DOHH2 (cell line): Measurements from ENCODE around the gene ZNF714.

Source experiments
- H3F3A ChIP-seq: fragments of 200-600 bp; sonication (generic), shearing (Covaris generic); 2 replicates; pipeline ENCODE4 v1.6.0; 2016; ENCODE audit warnings: antibody characterized with exemption, mild to moderate bottlenecking; ENCODE audit not compliant: control insufficient read depth, insufficient read depth
- H3K27ac ChIP-seq: fragments of 200-600 bp; sonication (generic); 2 replicates; pipeline ENCODE4 v1.5.1; 2014; ENCODE audit warnings: low read depth, mild to moderate bottlenecking, low read length, moderate library complexity
- H3K27me3 ChIP-seq: fragments of 200-600 bp; sonication (generic); 2 replicates; pipeline ENCODE4 v1.6.1; 2014; ENCODE audit warnings: mild to moderate bottlenecking, low read length, mixed read lengths; ENCODE audit not compliant: control insufficient read depth
- H3K36me3 ChIP-seq: fragments of 200-600 bp; sonication (generic); 2 replicates; pipeline ENCODE4 v1.6.1; 2014; ENCODE audit warnings: mild to moderate bottlenecking, low read length, moderate library complexity, mixed read lengths; ENCODE audit not compliant: control insufficient read depth
- H3K4me1 ChIP-seq: fragments of 200-600 bp; sonication (generic); 2 replicates; pipeline ENCODE4 v1.6.1; 2014; ENCODE audit warnings: mild to moderate bottlenecking, low read length, mixed read lengths; ENCODE audit not compliant: control insufficient read depth
- H3K4me2 ChIP-seq: fragments of 200-600 bp; sonication (generic); 2 replicates; pipeline ENCODE4 v1.6.0; 2014; ENCODE audit warnings: mild to moderate bottlenecking, low read length, moderate library complexity
- H3K4me3 ChIP-seq: fragments of 200-600 bp; sonication (generic); 2 replicates; pipeline ENCODE4 v1.5.1; 2014; ENCODE audit warnings: mild to moderate bottlenecking, low read length, mixed read lengths
- H3K79me2 ChIP-seq: fragments of 200-600 bp; sonication (generic); 2 replicates; pipeline ENCODE4 v1.6.1; 2014; ENCODE audit warnings: mild to moderate bottlenecking, low read length, mixed read lengths; ENCODE audit not compliant: control insufficient read depth
- H3K9me2 ChIP-seq: fragments of 200-600 bp; sonication (generic); replicated peaks from 2 replicates; pipeline ENCODE4 v1.6.1; 2014; ENCODE audit warnings: mild to moderate bottlenecking, low read length, mixed read lengths; ENCODE audit not compliant: control insufficient read depth
- H3K9me3 ChIP-seq: fragments of 200-600 bp; sonication (generic); 2 replicates; pipeline ENCODE4 v1.6.1; 2014; ENCODE audit warnings: antibody characterized with exemption, low read length, mixed read lengths; ENCODE audit not compliant: control insufficient read depth, insufficient read depth
- H4K20me1 ChIP-seq: fragments of 200-600 bp; sonication (generic); 2 replicates; pipeline ENCODE4 v1.6.0; 2014; ENCODE audit warnings: low read depth, mild to moderate bottlenecking, antibody characterized with exemption, low read length, moderate library complexity; ENCODE audit not compliant: control insufficient read depth, insufficient read depth
- EZH2phosphoT487 ChIP-seq: fragments of 200-600 bp; sonication (generic); IDR thresholded peaks from 2 replicates; pipeline ENCODE4 v1.6.1; 2017; ENCODE audit warnings: borderline replicate concordance, mild to moderate bottlenecking, antibody characterized with exemption, low read length, moderate library complexity, mixed read lengths
- TF ChIP-seq, protein P1 (sequence below): fragments of 200-600 bp; sonication (generic); IDR thresholded peaks from one replicate; pipeline ENCODE4 v1.5.1; 2014; ENCODE audit warnings: antibody characterized with exemption, mild to moderate bottlenecking, low read depth, low read length; ENCODE audit not compliant: poor library complexity, severe bottlenecking

ZNF714 gene

DNA sequence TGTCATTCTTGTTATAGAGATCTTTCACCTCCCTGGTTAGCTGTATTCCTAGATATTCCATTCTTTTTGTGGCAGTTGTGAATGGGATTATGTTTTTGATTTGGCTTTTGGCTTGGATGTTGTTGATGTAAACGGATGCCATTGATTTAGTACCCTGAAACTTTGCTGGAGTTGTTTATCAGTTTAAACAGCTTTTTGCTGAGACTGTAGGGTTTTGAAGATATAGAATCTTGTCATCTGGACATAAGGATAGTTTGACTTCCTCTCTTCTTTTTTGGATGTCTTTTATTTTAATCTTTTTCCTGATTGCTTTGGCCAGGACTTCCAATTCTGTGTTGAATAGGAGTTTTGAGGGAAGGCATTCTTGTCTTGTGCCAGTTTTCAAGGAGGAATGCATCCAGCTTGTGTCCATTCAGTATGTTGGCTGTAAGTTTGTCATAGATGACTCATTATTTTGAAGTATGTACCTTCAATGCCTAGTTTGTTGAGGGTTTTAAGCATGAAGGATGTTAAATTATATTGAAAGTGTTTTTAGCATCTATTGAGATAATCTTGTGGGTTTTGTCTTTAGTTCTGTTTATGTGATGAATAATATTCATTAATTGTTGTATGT, 76.6 kb downstream of the ZNF714 start:
- Histone ChIP-seq H3K9me3 (peaks cover 8% of the 10 kb centered on the region; the same call in 1 of the 2 replicates), H3K27me3 (no peaks in the 10 kb centered on the region), H3K79me2 (peaks cover 84% of the 10 kb centered on the region), H3F3A (no peaks in the 10 kb centered on the region), H3K4me2 (no peak overlapping the region), H3K27ac (no peak overlapping the region), H3K9me2 (no peaks in the 10 kb centered on the region), H3K4me3 (no peak overlapping the region), H3K4me1 (no peaks in the 10 kb centered on the region), H3K36me3 (peaks cover 63% of the 10 kb centered on the region), H4K20me1 (no peaks in the 10 kb centered on the region)
- no peak for TF ChIP-seq EZH2phosphoT487
- TF ChIP-seq, protein P1, sequence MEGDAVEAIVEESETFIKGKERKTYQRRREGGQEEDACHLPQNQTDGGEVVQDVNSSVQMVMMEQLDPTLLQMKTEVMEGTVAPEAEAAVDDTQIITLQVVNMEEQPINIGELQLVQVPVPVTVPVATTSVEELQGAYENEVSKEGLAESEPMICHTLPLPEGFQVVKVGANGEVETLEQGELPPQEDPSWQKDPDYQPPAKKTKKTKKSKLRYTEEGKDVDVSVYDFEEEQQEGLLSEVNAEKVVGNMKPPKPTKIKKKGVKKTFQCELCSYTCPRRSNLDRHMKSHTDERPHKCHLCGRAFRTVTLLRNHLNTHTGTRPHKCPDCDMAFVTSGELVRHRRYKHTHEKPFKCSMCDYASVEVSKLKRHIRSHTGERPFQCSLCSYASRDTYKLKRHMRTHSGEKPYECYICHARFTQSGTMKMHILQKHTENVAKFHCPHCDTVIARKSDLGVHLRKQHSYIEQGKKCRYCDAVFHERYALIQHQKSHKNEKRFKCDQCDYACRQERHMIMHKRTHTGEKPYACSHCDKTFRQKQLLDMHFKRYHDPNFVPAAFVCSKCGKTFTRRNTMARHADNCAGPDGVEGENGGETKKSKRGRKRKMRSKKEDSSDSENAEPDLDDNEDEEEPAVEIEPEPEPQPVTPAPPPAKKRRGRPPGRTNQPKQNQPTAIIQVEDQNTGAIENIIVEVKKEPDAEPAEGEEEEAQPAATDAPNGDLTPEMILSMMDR = no peak

- Histone ChIP-seq H3K27ac (no peak overlapping the region), H3K9me3 (no peaks in the 10 kb centered on the region), H3K4me2 (no peak overlapping the region), H3K4me3 (no peak overlapping the region), H3K27me3 (no peaks in the 10 kb centered on the region), H3F3A (no peaks in the 10 kb centered on the region), H3K9me2 (no peaks in the 10 kb centered on the region), H4K20me1 (no peaks in the 10 kb centered on the region), H3K79me2 (peaks cover 54% of the 10 kb centered on the region), H3K4me1 (no peaks in the 10 kb centered on the region), H3K36me3 (peaks cover 85% of the 10 kb centered on the region)
- TF ChIP-seq EZH2phosphoT487 = no peak
- TF ChIP-seq, protein P1 = no peak
These were observed 82.5 kb downstream of the ZNF714 start for GRCh38 chr19:21164541-21164940.

DNA sequence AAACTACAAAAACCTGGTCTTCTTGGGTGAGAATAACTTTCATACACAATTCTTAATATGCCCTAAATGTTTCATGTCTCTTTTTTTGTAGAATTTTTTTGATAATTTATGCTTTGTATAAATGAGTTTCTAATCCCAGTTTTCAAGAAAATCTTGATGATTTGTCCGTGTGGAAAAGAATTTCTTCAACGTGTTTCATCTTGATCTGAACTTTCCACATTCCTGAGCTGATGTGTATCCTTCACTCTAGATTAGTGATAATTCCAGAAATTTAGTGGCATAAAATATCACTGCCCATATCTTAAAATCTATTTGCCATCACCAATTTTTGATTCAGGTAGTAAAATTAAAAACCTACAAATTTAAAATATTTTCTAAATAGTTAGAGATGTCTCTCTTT, 84.4 kb downstream of the ZNF714 start:
- peaks cover 35% of the 10 kb centered on the region for H3K79me2 ChIP-seq
- no peaks in the 10 kb centered on the region for H3K9me3 ChIP-seq
- no peak overlapping the region for H3K4me3 ChIP-seq
- peaks cover 83% of the 10 kb centered on the region for H3K36me3 ChIP-seq
- H4K20me1 ChIP-seq = no peaks in the 10 kb centered on the region
- H3K27me3 ChIP-seq = no peaks in the 10 kb centered on the region
- H3K9me2 ChIP-seq = no peaks in the 10 kb centered on the region
- H3K4me1 ChIP-seq = no peaks in the 10 kb centered on the region
- H3K4me2 ChIP-seq = no peak overlapping the region
- no peaks in the 10 kb centered on the region for H3F3A ChIP-seq
- H3K27ac ChIP-seq = no peak overlapping the region
- TF ChIP-seq, protein P1 = no peak
- TF ChIP-seq EZH2phosphoT487 = no peak
